Psoas muscle (tissue), 8 donors: Measurements from ENCODE around the gene C1QL1. TPM values are rescaled to one million over a fixed set of nuclear protein-coding genes. Genes with fewer than 3 reads are reported as not detected.

Source experiments
- ATAC-seq, 4 donors: fragments of 200-7000 bp; cut with Tn5 transposase; one replicate each; pipeline ENCODE4 v1.9.1; 2020; ENCODE audit warnings: moderate library complexity in 3 of 4, mild to moderate bottlenecking in 2 of 4
- DNase-seq, 2 donors: peaks; one replicate each; pipeline ENCODE4 v3.0.0-alpha.2; 2020
- H3K27ac ChIP-seq: fragments of 200-600 bp; one replicate; pipeline ENCODE4 v1.8.0; 2022
- H3K27me3 ChIP-seq, 3 donors: fragments of 200-600 bp in 1 of 3; one replicate each; pipeline versions ENCODE4 v1.6.1 to v1.8.0; 2013 to 2022; ENCODE audit warnings: low read length in 2 of 3, mild to moderate bottlenecking in 2 of 3, moderate library complexity in 1 of 3; ENCODE audit not compliant: insufficient read depth in 3 of 3
- H3K36me3 ChIP-seq, 2 donors: fragments of 200-600 bp in 1 of 2; one replicate each; pipeline versions ENCODE4 v1.6.1 to v1.8.0; 2013 to 2022; ENCODE audit warnings: low read depth in 1 of 2, mild to moderate bottlenecking in 1 of 2, moderate library complexity in 1 of 2; ENCODE audit not compliant: insufficient read depth in 1 of 2
- H3K4me1 ChIP-seq: fragments of 200-600 bp; one replicate; pipeline ENCODE4 v1.8.0; 2022
- H3K4me3 ChIP-seq: fragments of 200-600 bp; one replicate; pipeline ENCODE4 v1.8.0; 2022; ENCODE audit warnings: mild to moderate bottlenecking
- H3K9me3 ChIP-seq: fragments of 200-600 bp; one replicate; pipeline ENCODE4 v1.8.0; 2022
- CTCF ChIP-seq: fragments of 200-600 bp; IDR thresholded peaks from one replicate; pipeline ENCODE4 v1.8.0; 2022; ENCODE audit warnings: antibody characterized with exemption
- WGBS, 3 donors: extraction: QIAGEN DNeasy Blood & Tissue Kit; methylation state at CpG; one replicate each; pipeline versions ENCODE4 v1.1.6 to v1.1.7; 2013; 5-methylcytosine and 5-hydroxymethylcytosine counted together
- intact Hi-C, 2 donors: fragments of 100-400 bp; cut with DNase I; formaldehyde crosslinking; loops; one replicate each; pipeline versions ENCODE4 v1.11.0 to v1.14.2; 2022
- polyA plus RNA-seq, 3 donors: library from polyadenylated mRNA; stranded (reverse); fragments of 200-250 nt; gene quantifications; one replicate each; pipeline ENCODE4 v1.2.3, GENCODE V29; 2013
- total RNA-seq, 4 donors: library from RNA; stranded (reverse); fragmentation: NEBNext Ultra II Directional in 2 of 4; extraction: Animal tissue kit (Norgen Biotek cat#: 25700) in 2 of 4; gene quantifications; one replicate each; pipeline versions ENCODE4 v1.2.1 to v1.2.4, GENCODE V29; 2021 to 2023
- donor health status: healthy with polysubstance abuse.
- donor health status: DM: no; HTN: no; CAD: no; lungs with moderate emphysema.
- donor health status: Bipolar disorder and iron deficiency.
- donor health status: healthy.
- donor health status: DM: yes; HTN: yes; CAD: no.
- donor health status: DM: no; HTN: no; CAD: no.
- donor health status: DM: no; HTN: no; CAD: no.
- donor health status: DM: yes; HTN: yes; CAD: no.

The C1QL1 gene
- total and polyA plus RNA-seq, 7 donors = 0.05 TPM; not detected in 6

- no peak for DNase-seq
- Histone ChIP-seq H3K4me1 (peaks cover 4% of the 10 kb centered on the region), H3K36me3 (no peaks in the 10 kb centered on the region), H3K9me3 (no peaks in the 10 kb centered on the region), H3K27ac (no peak overlapping the region), H3K4me3 (no peak overlapping the region), H3K27me3 (no peaks in the 10 kb centered on the region)
- ATAC-seq = no peak
- intact Hi-C loops = no loop called here
- WGBS, 3 donors = 90 to 92% (median 92%) methylated on average over 34 of the region's 34 CpGs
- TF ChIP-seq CTCF = no peak
Observed at GRCh38 chr17:44933824-44934744, 34.0 kb downstream of the C1QL1 start.

GRCh38 chr17:44932787-44933097 lies 35.4 kb downstream of the C1QL1 start:
- no peaks in the 10 kb centered on the region for H3K9me3 ChIP-seq
- no peak overlapping the region for H3K27ac ChIP-seq
- H3K27me3 ChIP-seq = no peaks in the 10 kb centered on the region
- ATAC-seq = no peak
- no peak for DNase-seq
- TF ChIP-seq CTCF = no peak
- H3K4me3 ChIP-seq = no peak overlapping the region
- H3K4me1 ChIP-seq = peaks cover 5% of the 10 kb centered on the region
- 94 to 96% (median 95%) methylated on average over 6 of the region's 6 CpGs for WGBS, 3 donors
- intact Hi-C loops = no loop called here
- H3K36me3 ChIP-seq = no peaks in the 10 kb centered on the region

- H3K4me3 ChIP-seq = no peak overlapping the region
- 87 to 98% (median 96%) methylated on average over 8 of the region's 8 CpGs for WGBS, 3 donors
- intact Hi-C loops = no loop called here
- no peak for ATAC-seq
- no peak for TF ChIP-seq CTCF
- H3K9me3 ChIP-seq = no peaks in the 10 kb centered on the region
- H3K36me3 ChIP-seq = no peaks in the 10 kb centered on the region
- no peak for DNase-seq
- H3K27me3 ChIP-seq = no peaks in the 10 kb centered on the region
- H3K4me1 ChIP-seq = peaks cover 5% of the 10 kb centered on the region
- H3K27ac ChIP-seq = no peak overlapping the region
Observed at GRCh38 chr17:44932096-44932786, 35.9 kb downstream of the C1QL1 start.

- H3K27ac ChIP-seq = no peak overlapping the region
- peaks cover 5% of the 10 kb centered on the region for H3K4me1 ChIP-seq
- 92 to 95% (median 94%) methylated on average over 5 of the region's 5 CpGs for WGBS, 3 donors
- intact Hi-C loops = no loop called here
- no peaks in the 10 kb centered on the region for H3K36me3 ChIP-seq
- no peak for ATAC-seq
- no peaks in the 10 kb centered on the region for H3K9me3 ChIP-seq
- no peaks in the 10 kb centered on the region for H3K27me3 ChIP-seq
- no peak overlapping the region for H3K4me3 ChIP-seq
- no peak for TF ChIP-seq CTCF
- no peak for DNase-seq
Observed at GRCh38 chr17:44931376-44931775, 36.7 kb downstream of the C1QL1 start.
